Sigmoid colon (tissue), 7 donors: ENCODE data around the gene DHPS. TPM values are rescaled to one million over a fixed set of nuclear protein-coding genes. Genes with fewer than 3 reads are reported as not detected.
"Not testable (repeated sequence)": the region's sequence is repeated elsewhere in the genome, so short reads cannot be mapped to it uniquely, and the experiment has no call there.

Experiments used
- DNase-seq: peaks from one replicate; pipeline ENCODE4 v3.0.0-alpha.2; 2019
- H3K27ac ChIP-seq, 4 donors: fragments of 200-600 bp; sonication (generic); one replicate each; pipeline ENCODE4 v1.5.1; 2016 to 2019; ENCODE audit warnings: mild to moderate bottlenecking in 1 of 4
- H3K27me3 ChIP-seq, 3 donors: fragments of 200-600 bp; sonication (generic); one replicate each; pipeline ENCODE4 v1.5.1; 2019; ENCODE audit warnings: mild to moderate bottlenecking in 1 of 3
- H3K36me3 ChIP-seq, 4 donors: fragments of 200-600 bp; sonication (generic); one replicate each; pipeline ENCODE4 v1.5.1; 2016 to 2019
- H3K4me1 ChIP-seq, 4 donors: fragments of 200-600 bp; sonication (generic); one replicate each; pipeline ENCODE4 v1.5.1; 2017 to 2019
- H3K4me3 ChIP-seq, 4 donors: fragments of 200-600 bp; sonication (generic); one replicate each; pipeline ENCODE4 v1.5.1; 2017 to 2019; ENCODE audit warnings: mild to moderate bottlenecking in 2 of 4, moderate library complexity in 1 of 4
- H3K9me3 ChIP-seq, 4 donors: fragments of 200-600 bp in 3 of 4; sonication (generic) in 3 of 4; one replicate each; pipeline versions ENCODE4 v1.5.1 to v1.6.1; 2013 to 2019
- CTCF ChIP-seq, 4 experiments: fragments of 450-650 bp in 3 of 4; fragments of 200-600 bp in 1 of 4; IDR thresholded peaks; one replicate each; pipeline ENCODE4 v1.5.1; 2016 to 2019; ENCODE audit warnings: antibody characterized with exemption in 4 of 4, mild to moderate bottlenecking in 3 of 4, moderate library complexity in 2 of 4
- EP300 ChIP-seq, 4 donors: sonication (generic); formaldehyde crosslinking; IDR thresholded peaks; one replicate each; pipeline ENCODE4 v1.6.1; 2017; ENCODE audit warnings: antibody characterized with exemption in 4 of 4
- POLR2A ChIP-seq, 2 donors: fragments of 450-650 bp; IDR thresholded peaks; one replicate each; pipeline ENCODE4 v1.6.1; 2016; ENCODE audit warnings: antibody characterized with exemption in 2 of 2, mild to moderate bottlenecking in 2 of 2, moderate library complexity in 2 of 2
- POLR2AphosphoS5 ChIP-seq, 4 donors: sonication (generic); formaldehyde crosslinking; IDR thresholded peaks; one replicate each; pipeline ENCODE4 v1.6.1; 2017; ENCODE audit warnings: antibody characterized with exemption in 4 of 4
- WGBS, 2 donors: extraction: QIAGEN DNeasy Blood & Tissue Kit; methylation state at CpG; one replicate each; pipeline ENCODE4 v1.1.7; 2013; 5-methylcytosine and 5-hydroxymethylcytosine counted together
- intact Hi-C: fragments of 100-400 bp; cut with DNase I; formaldehyde crosslinking; loops from one replicate; pipeline ENCODE4 v1.15.1; 2023
- polyA plus RNA-seq, 3 donors: library from polyadenylated mRNA; stranded (reverse); fragments of 200-250 nt; gene quantifications; one replicate each; pipeline ENCODE4 v1.2.3, GENCODE V29; 2013
- total RNA-seq, 4 donors: library from RNA; depleted of rRNA; stranded (reverse); fragments of >200 nt; gene quantifications; one replicate each; pipeline ENCODE4 v1.1.0, GENCODE V29; 2016
- donor health status: healthy with polysubstance abuse.
- donor health status: Bipolar disorder and iron deficiency.
- donor health status: healthy.

DHPS gene
- total and polyA plus RNA-seq, 7 donors = 60.3 to 160 (median 105) TPM

GRCh38 chr19:12726988-12727316 is 45.3 kb upstream of the DHPS start:
- no peak for DNase-seq
- no peaks in the 10 kb centered on the region for H3K27me3 ChIP-seq
- no peak overlapping the region for H3K4me3 ChIP-seq
- H3K36me3 ChIP-seq = peaks cover 11 to 40% (median 20%) of the 10 kb centered on the region in 4 donors
- no peak overlapping the region for H3K27ac ChIP-seq
- WGBS, 2 donors = 94 to 95% methylated on average over 2 of the region's 2 CpGs
- intact Hi-C loops = no loop called here
- TF ChIP-seq EP300 (IDR thresholded peaks at IDR 0.05) = no peak
- no peak for TF ChIP-seq POLR2A (IDR thresholded peaks at IDR 0.05)
- TF ChIP-seq POLR2AphosphoS5 (IDR thresholded peaks at IDR 0.05) = no peak
- TF ChIP-seq CTCF (IDR thresholded peaks at IDR 0.05) = no peak
- peaks cover 0 to 30% (median 27%) of the 10 kb centered on the region in 4 donors for H3K4me1 ChIP-seq
- H3K9me3 ChIP-seq = no peaks in the 10 kb centered on the region

GRCh38 chr19:12725612-12726011 is 43.9 kb upstream of the DHPS start:
- peaks cover 7 to 31% (median 13%) of the 10 kb centered on the region in 4 donors for H3K36me3 ChIP-seq
- H3K4me3 ChIP-seq, intact Hi-C loops, H3K27ac ChIP-seq, H3K27me3 ChIP-seq, DNase-seq, H3K9me3 ChIP-seq: not testable (repeated sequence)
- WGBS, 2 donors = 95 to 96% methylated on average over 10 of the region's 10 CpGs
- peaks cover 0 to 31% (median 27%) of the 10 kb centered on the region in 4 donors for H3K4me1 ChIP-seq

- H3K36me3 ChIP-seq = peaks cover 0 to 18% (median 3%) of the 10 kb centered on the region in 4 donors
- intact Hi-C loops = loop anchor here (2.0 kb wide), 1 partner anchor 43 kb away; the partner anchor contains the start of gene DHPS
- no peaks in the 10 kb centered on the region for H3K27me3 ChIP-seq
- TF ChIP-seq EP300 (IDR thresholded peaks at IDR 0.05) (no peak), POLR2A (IDR thresholded peaks at IDR 0.05) (no peak), POLR2AphosphoS5 (IDR thresholded peaks at IDR 0.05) (peak in 1 of 4 donors; percentile 9), CTCF (IDR thresholded peaks at IDR 0.05) (no peak)
- peaks cover 0 to 49% (median 43%) of the 10 kb centered on the region in 4 donors for H3K4me1 ChIP-seq
- no peaks in the 10 kb centered on the region for H3K9me3 ChIP-seq
- peak within 1 kb of the TSS; percentile 54 to 98 (median 77) for H3K4me3 ChIP-seq
- H3K27ac ChIP-seq = peak within 1 kb of the TSS; percentile 93 to 98 (median 95)
- peak; percentile 77 for DNase-seq
- 4% methylated on average over 28 of the region's 28 CpGs for WGBS, 2 donors
Observed at GRCh38 chr19:12723641-12724426, 42.2 kb upstream of the DHPS start, which contains the start of gene TNPO2. TSS of gene TNPO2 (minus strand) at chr19:12723932. CDS start at chr19:12720977, 2,955 bp downstream.

GRCh38 chr19:12723381-12723640 is 41.6 kb upstream of the DHPS start:
- H3K4me1 ChIP-seq = peaks cover 0 to 49% (median 44%) of the 10 kb centered on the region in 4 donors
- 1% methylated on average over 7 of the region's 7 CpGs for WGBS, 2 donors
- H3K27ac ChIP-seq = peak overlapping the region; percentile 93 to 98 (median 95)

More at GRCh38 chr19:12723381-12723640, 41.6 kb upstream of the DHPS start:
- Histone ChIP-seq H3K36me3 (peaks cover 0 to 18% (median 6%) of the 10 kb centered on the region in 4 donors), H3K9me3 (no peaks in the 10 kb centered on the region), H3K27me3 (no peaks in the 10 kb centered on the region), H3K4me3 (peak overlapping the region; percentile 54 to 98 (median 77))
- TF ChIP-seq POLR2AphosphoS5 (IDR thresholded peaks at IDR 0.05) = no peak
- no peak for TF ChIP-seq EP300 (IDR thresholded peaks at IDR 0.05)
- no peak for TF ChIP-seq CTCF (IDR thresholded peaks at IDR 0.05)
- no peak for TF ChIP-seq POLR2A (IDR thresholded peaks at IDR 0.05)
- intact Hi-C loops = loop anchor here (2.0 kb wide), 1 partner anchor 43 kb away; the partner anchor contains the start of gene DHPS
- DNase-seq = no peak
